ENCODE measurements around the gene PLA2G4A. TPM values are rescaled to one million over a fixed set of nuclear protein-coding genes. Genes with fewer than 3 reads are reported as not detected.

The PLA2G4A gene
- total RNA-seq, 1 experiment from 2014 or later = 2.0 TPM

DNA sequence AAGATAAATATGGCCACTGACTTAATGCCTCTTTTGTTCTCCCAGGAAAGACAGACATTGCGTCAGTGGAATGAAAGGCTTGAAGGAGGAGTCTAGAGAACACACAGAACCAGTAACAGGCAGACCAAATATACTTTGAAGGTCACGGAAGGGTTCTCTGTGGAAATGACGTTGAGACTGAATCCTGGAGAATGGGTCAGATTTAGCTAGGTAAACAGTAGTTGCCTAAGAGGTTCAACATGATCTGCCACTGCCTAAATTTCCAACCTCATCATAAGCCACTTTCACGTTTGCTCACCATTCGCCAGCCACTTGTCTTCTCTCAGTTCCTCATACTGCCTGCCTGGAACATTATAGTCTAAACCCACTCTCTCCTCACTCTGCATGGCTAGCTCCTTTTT, 20.5 kb downstream of the PLA2G4A start:
- Histone ChIP-seq H3K9me3 (no peaks in the 10 kb centered on the region), H3K36me3 (ENCODE audit: control insufficient read depth, insufficient read depth, low read length) (no peaks in the 10 kb centered on the region), H3K4me3 (ENCODE audit: low read depth, low read length) (no peak overlapping the region), H3K4me1 (peaks cover 22% of the 10 kb centered on the region), H3K27me3 (replicated peaks; ENCODE audit: control insufficient read depth, insufficient read depth, low read length) (no peaks in the 10 kb centered on the region)
- Mint-ChIP-seq H3K4me1 (ENCODE audit: low read depth, unreplicated experiment) (peaks cover 26% of the 10 kb centered on the region), H3K27ac (ENCODE audit: unreplicated experiment) (peak overlapping the region; percentile 64), H3K27me3 (ENCODE audit: insufficient read depth, unreplicated experiment) (no peaks in the 10 kb centered on the region), H3K36me3 (ENCODE audit: insufficient read depth, unreplicated experiment) (no peaks in the 10 kb centered on the region), H3K4me3 (ENCODE audit: unreplicated experiment) (peak overlapping the region; percentile 18), H3K9me3 (ENCODE audit: unreplicated experiment) (no peaks in the 10 kb centered on the region)
- ChIA-PET POLR2A (no interaction called here), CTCF (no interaction called here)
- peak in 1 of 2 experiments; percentile 45 for DNase-seq
- intact Hi-C loops (cut with micrococcal nuclease; ENCODE audit: unreplicated experiment) = no loop called here
- BruUV-seq (replicated peaks) = no TSS peak
- TF ChIP-seq, protein P1, sequence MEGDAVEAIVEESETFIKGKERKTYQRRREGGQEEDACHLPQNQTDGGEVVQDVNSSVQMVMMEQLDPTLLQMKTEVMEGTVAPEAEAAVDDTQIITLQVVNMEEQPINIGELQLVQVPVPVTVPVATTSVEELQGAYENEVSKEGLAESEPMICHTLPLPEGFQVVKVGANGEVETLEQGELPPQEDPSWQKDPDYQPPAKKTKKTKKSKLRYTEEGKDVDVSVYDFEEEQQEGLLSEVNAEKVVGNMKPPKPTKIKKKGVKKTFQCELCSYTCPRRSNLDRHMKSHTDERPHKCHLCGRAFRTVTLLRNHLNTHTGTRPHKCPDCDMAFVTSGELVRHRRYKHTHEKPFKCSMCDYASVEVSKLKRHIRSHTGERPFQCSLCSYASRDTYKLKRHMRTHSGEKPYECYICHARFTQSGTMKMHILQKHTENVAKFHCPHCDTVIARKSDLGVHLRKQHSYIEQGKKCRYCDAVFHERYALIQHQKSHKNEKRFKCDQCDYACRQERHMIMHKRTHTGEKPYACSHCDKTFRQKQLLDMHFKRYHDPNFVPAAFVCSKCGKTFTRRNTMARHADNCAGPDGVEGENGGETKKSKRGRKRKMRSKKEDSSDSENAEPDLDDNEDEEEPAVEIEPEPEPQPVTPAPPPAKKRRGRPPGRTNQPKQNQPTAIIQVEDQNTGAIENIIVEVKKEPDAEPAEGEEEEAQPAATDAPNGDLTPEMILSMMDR (IDR thresholded peaks at IDR 0.05; ENCODE audit: insufficient read depth in 1 of 2, low read depth in 1 of 2, low read length in 1 of 2, severe bottlenecking in 1 of 2, unreplicated experiment in 1 of 2) = no peak

DNA sequence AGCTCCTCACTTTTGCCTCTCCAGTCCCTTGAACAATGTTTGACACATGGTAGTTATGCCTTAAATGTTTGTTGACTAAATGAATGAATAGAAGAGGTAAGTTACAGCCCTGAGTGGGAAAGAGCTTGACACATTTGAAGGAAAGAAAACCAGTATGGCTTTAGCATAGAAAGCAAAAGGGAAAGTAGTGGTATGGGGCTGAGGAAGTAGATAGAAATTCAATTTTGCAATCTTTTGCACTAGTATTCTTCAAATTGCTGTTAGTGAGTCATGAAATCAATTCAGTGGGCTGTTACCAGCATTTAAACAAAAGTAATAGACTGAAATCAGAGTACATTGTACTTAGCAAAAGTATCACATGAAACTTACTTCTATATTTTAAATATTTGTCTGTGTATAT, 21.1 kb downstream of the PLA2G4A start:
- Histone ChIP-seq H3K36me3 (ENCODE audit: control insufficient read depth, insufficient read depth, low read length) (no peaks in the 10 kb centered on the region), H3K4me1 (peaks cover 22% of the 10 kb centered on the region), H3K4me3 (ENCODE audit: low read depth, low read length) (no peak overlapping the region), H3K27me3 (replicated peaks; ENCODE audit: control insufficient read depth, insufficient read depth, low read length) (no peaks in the 10 kb centered on the region), H3K9me3 (no peaks in the 10 kb centered on the region)
- ChIA-PET POLR2A (no interaction called here), CTCF (no interaction called here)
- DNase-seq = no peak
- Mint-ChIP-seq H3K4me3 (ENCODE audit: unreplicated experiment) (peak overlapping the region; percentile 18), H3K36me3 (ENCODE audit: insufficient read depth, unreplicated experiment) (no peaks in the 10 kb centered on the region), H3K4me1 (ENCODE audit: low read depth, unreplicated experiment) (peaks cover 26% of the 10 kb centered on the region), H3K27ac (ENCODE audit: unreplicated experiment) (peak overlapping the region; percentile 64), H3K27me3 (ENCODE audit: insufficient read depth, unreplicated experiment) (no peaks in the 10 kb centered on the region), H3K9me3 (ENCODE audit: unreplicated experiment) (no peaks in the 10 kb centered on the region)
- TF ChIP-seq, protein P1 (IDR thresholded peaks at IDR 0.05; ENCODE audit: insufficient read depth in 1 of 2, low read depth in 1 of 2, low read length in 1 of 2, severe bottlenecking in 1 of 2, unreplicated experiment in 1 of 2) = no peak
- no TSS peak for BruUV-seq (replicated peaks)
- intact Hi-C loops (cut with micrococcal nuclease; ENCODE audit: unreplicated experiment) = no loop called here

DNA sequence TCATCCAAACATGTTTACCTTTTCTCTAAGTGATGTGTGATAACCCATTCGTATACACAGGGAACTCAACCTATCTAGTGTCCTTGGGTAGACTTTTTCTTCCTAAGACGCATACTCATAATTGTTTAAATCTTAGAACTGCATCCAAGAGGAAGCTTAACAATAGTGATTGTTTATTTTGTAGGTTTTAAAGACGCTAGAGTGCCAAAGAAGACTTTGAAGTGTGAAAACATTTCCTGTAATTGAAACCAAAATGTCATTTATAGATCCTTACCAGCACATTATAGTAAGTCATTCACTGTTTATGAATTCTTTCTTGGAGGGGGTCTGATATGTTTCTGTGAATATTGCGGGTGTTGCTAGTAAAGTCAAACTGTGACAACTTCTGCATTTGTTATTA, 25.4 kb downstream of the PLA2G4A start:
- H3K27me3 Mint-ChIP-seq (ENCODE audit: insufficient read depth, unreplicated experiment) = no peaks in the 10 kb centered on the region
- Histone ChIP-seq H3K36me3 (ENCODE audit: control insufficient read depth, insufficient read depth, low read length) (no peaks in the 10 kb centered on the region), H3K9me3 (no peaks in the 10 kb centered on the region), H3K4me3 (ENCODE audit: low read depth, low read length) (no peak overlapping the region), H3K4me1 (peaks cover 8% of the 10 kb centered on the region), H3K27me3 (replicated peaks; ENCODE audit: control insufficient read depth, insufficient read depth, low read length) (no peaks in the 10 kb centered on the region)
- intact Hi-C loops (cut with micrococcal nuclease; ENCODE audit: unreplicated experiment) = no loop called here
- H3K36me3 Mint-ChIP-seq (ENCODE audit: insufficient read depth, unreplicated experiment) = no peaks in the 10 kb centered on the region
- H3K4me1 Mint-ChIP-seq (ENCODE audit: low read depth, unreplicated experiment) = peaks cover 9% of the 10 kb centered on the region
- no peak for DNase-seq
- no peak overlapping the region for H3K4me3 Mint-ChIP-seq (ENCODE audit: unreplicated experiment)
- BruUV-seq (replicated peaks) = no TSS peak
- ChIA-PET CTCF (interaction anchor here (0.6 kb wide), 1 partner anchor 132 kb away, joined by 3 read pairs; no protein-coding TSS in a partner anchor), POLR2A (no interaction called here)
- no peak overlapping the region for H3K27ac Mint-ChIP-seq (ENCODE audit: unreplicated experiment)
- TF ChIP-seq, protein P1 (IDR thresholded peaks at IDR 0.05; ENCODE audit: insufficient read depth in 1 of 2, low read depth in 1 of 2, low read length in 1 of 2, severe bottlenecking in 1 of 2, unreplicated experiment in 1 of 2) = no peak
- H3K9me3 Mint-ChIP-seq (ENCODE audit: unreplicated experiment) = no peaks in the 10 kb centered on the region
